Limb (tissue), 2 donors: ENCODE results near the gene KIF2A.

Experiments
- DNase-seq, 2 donors: peaks; one replicate each; pipeline ENCODE4 v3.0.0-alpha.2; 2016; ENCODE audit errors: extremely low spot score in 2 of 2

KIF2A gene

DNA sequence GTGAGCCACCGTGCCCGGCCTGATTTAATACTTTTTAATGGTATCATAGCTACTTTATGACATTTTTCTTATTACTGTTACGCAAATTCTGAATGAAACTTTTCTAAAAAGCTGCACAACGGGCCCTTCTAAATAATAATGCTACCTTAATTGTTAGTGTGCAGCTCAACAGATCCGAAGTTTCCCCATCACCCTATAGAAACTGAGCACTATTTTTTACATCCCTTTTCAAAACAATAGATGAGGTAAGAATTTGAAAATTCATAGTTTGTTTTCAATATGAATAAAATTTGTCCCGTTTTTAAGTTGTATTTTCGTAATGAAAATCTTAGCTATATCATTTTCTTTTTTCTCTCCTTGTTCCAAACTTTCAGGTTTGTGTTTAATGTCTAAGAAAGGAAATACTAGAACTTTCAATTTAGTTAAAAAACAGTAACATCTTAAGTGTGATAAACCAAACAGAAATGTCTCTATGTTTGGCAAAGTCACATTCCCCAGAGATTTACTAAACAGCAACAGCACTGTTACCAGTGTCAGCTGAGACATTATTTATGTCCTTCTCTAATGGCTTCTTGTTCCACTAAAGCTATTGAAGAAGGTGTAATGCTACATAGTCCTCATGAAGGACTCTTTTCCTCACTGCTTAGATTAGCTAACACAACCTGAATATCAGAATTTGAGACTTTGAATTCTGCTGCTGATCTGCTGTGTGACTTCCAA is 22.9 kb downstream of the KIF2A start:
- no peak for DNase-seq

DNA sequence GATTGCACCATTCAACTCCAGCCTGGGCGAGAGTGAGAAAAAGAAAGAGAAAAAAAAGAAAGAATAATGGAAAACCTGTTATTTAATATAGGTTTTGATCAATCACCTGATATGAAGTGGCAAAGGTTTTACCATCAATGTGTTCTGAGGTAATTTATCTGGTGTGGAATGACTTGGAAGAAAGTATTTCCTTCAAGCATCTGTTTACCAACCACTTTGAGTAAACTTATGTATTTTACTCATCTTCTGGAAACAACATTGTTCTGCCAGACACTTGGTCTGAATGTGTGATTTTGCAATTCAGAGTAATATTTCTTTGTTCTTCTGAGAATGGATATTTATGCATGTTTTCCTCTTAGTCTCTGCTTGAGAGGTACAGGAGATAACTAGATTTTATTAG is 24.3 kb downstream of the KIF2A start:
- DNase-seq, result no peak

GRCh38 chr5:62331921-62332320 is 25.9 kb downstream of the KIF2A start:
- peak in 1 of 2 donors; percentile 47 for DNase-seq

DNA sequence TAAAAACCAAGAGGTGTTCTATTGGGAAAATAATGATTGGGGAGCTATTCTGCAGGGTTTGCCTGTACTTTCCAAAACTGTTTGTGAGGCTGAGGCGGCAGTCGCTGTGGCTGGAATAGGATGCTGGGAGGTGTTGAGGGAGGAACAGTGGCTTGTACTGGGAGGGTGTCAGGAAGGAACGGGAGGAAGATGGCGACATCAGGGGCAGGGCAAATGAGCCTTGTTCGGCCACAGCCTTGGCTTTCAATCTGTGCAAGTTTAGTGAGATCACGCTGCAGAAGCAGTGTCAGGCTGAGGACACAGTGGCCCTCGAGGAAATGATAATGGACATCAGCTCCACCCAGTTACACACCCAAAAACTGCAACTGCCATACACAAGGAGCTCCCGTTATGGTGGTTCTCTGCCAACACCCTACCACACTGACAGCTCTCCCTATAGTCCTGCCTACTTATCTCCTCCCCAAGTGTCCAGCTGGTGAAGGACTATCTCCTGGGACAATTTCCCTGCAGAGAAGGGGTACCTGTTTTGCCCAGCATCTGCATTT is 27.3 kb downstream of the KIF2A start:
- no peak for DNase-seq

- DNase-seq, result no peak
Observed at GRCh38 chr5:62334082-62334481, 28.1 kb downstream of the KIF2A start.

DNA sequence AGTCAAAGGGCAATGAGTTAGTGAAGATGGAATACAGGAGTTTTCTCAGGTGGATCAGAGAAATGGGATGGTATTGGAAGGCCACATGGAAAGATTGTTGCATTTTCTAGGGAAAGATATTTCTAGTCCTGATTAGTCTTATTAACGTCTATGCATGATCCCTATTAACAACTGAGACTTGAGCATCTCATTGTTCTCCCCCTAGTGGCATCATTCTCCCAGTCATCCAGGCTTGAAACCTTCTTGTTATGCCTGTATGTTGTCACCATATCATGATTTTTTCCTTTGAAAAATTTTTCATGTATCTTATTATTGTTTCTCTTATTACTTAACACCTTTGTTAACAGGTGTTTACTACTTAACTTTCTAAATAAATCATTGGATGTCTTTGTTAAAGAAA is 34.4 kb downstream of the KIF2A start:
- no peak for DNase-seq

GRCh38 chr5:62340979-62341378 is 35.0 kb downstream of the KIF2A start:
- DNase-seq, result no peak

GRCh38 chr5:62341783-62342475 is 35.9 kb downstream of the KIF2A start:
- no peak for DNase-seq

GRCh38 chr5:62342476-62342837 is 36.5 kb downstream of the KIF2A start:
- DNase-seq, result no peak

DNA sequence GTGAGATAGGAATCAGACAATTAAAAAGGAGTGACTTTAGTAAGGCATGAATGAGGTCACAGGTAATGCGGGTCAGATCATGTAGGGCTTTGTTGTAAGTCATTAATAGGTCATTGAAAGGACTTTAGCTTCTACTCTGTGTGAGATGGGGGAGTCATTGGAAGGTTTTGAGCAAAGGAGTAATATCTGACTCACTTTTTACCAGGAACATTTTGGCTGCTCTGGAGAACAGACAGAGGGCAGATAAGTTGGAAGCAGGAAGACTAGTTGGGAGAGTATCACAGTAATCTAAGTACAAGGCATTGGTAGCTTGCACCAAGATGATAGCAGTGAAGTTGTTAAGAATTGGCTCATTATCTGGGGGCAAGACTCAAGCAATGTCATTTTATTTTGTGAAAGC is 37.4 kb downstream of the KIF2A start:
- DNase-seq, result no peak

GRCh38 chr5:62346748-62347147 is 40.7 kb downstream of the KIF2A start:
- DNase-seq, result no peak

GRCh38 chr5:62347928-62348327 is 41.9 kb downstream of the KIF2A start:
- no peak for DNase-seq

DNA sequence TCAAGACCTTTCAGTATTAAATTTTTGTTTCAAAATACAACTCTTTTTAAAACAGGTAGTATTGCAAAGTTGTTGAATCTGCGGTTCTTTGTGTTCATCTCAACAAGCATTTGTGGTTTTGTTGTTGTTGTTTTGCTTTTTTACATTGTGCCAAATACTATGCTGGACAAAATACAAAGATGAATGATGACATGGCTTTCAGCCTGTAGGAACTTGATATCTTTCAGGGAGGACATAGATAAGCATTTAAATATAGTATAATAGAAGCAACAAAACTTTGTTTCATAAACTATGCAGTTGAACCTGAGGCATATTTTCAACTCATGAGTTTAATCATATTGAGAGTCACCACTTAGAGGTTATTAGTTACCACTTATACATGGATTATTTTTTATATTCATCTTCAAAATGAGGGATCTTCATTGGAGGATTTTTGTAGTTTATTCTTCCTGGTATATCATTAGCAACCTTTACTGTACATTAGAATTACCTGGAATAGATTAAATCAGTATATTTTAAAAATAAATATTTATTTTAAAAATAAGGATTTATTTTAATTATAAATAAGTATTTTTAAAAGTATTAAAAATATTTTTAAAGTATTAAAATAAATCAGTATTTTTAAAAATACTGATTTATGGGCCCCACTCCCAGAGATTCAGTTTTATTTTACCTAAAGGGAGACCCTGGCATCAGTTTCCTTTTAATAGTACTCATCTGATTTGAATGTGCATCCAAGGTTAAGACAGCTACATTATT is 42.9 kb downstream of the KIF2A start:
- DNase-seq, result no peak

GRCh38 chr5:62354028-62354874 is 48.2 kb downstream of the KIF2A start:
- DNase-seq, result peak in 1 of 2 donors; percentile 51

DNA sequence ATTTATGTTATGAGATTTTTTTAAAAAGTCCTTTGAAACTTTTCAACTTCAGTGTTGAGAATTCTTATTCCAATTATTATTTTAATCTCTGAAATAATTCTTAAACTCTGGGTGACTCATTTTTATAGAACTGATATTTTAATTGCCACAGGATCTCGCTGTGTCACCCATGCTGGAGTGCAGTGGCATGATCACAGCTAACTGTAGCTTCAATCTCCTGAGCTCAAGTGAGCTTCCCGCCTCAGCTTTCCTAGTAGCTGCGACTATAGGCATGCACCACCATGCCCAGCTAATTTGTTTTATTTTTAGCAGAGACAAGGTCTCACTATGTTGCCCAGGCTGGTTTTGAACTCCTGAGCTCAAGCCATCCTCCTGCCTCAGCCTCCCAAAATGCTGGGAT is 56.7 kb downstream of the KIF2A start:
- no peak for DNase-seq

DNA sequence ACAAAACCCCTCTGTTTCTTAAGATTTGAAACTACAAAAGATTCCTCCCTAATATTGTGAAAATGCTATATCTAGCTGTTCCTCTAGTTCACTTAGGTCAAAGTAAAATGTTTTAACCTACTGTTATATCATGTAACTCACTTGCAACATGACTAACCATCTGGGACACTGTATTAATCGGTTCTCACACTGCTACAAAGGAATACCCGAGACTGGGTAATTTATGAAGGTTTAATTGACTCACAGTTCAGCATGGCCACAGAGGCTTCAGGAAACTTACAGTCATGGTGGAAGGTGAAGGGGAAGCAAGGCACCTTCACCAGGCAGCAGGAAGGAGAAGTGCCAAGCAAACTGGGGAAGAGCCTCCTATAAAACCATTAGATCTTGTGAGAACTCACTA is 63.0 kb downstream of the KIF2A start:
- no peak for DNase-seq

DNA sequence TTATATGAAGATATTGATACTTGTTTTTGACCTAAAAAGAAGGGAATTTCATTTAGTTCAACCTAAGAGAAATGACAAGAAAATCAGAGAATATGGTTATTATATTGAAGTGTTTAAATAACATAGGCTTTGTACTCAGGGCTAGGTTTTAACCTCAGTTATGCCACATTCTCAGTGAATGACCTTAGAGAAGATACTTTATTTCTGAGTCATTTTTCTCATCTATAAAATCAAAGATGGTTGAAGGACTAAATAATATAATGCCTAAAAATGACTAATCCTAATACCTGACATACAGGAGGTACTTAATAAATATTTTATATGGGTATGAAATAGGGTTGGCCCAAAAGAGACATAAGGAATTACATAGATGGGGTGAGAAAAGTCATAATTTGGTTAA is 65.4 kb downstream of the KIF2A start:
- no peak for DNase-seq

DNA sequence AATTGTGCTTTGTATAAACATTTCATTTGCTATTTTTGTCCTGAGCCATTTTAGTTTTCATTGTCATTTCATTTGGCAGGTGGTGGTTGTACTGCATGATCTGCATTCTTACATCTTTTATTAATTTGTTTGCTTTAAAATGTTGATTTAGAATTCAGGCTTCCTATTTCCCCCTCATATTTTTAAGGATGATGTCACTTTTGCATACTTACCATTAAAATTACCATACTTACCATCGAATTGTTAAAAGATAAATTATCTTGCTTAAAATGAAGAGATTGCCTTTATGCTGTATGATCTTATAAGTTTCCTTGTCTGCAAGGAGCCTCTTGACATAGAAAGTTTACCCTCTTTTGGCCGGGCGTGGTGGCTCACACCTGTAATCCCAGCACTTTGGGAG is 66.6 kb downstream of the KIF2A start:
- DNase-seq, result no peak

GRCh38 chr5:62373382-62373781 is 67.4 kb downstream of the KIF2A start:
- DNase-seq, result no peak

GRCh38 chr5:62374090-62374489 is 68.1 kb downstream of the KIF2A start:
- no peak for DNase-seq

- no peak for DNase-seq
Observed at GRCh38 chr5:62375627-62376026, 69.6 kb downstream of the KIF2A start.
